Panc1 (cell line): ENCODE data around the gene CCDC40. TPM values are rescaled to one million over a fixed set of nuclear protein-coding genes. Genes with fewer than 3 reads are reported as not detected.

Experiments
- ATAC-seq: fragments of 200-7000 bp; cut with Tn5 transposase; 2 replicates; pipeline ENCODE4 v1.9.1; 2020; ENCODE audit warnings: mild to moderate bottlenecking, moderate library complexity
- BruUV-seq: library from RNA; stranded (reverse); fragments of 400-500 nt; replicated peaks from 2 replicates; lab custom pipeline; 2021; lab: Mats Ljungman, UMichigan
- CTCF ChIA-PET: fragments of 300-600 bp; sonication (Branson Sonifier 250); formaldehyde crosslinking; loops from one replicate; lab custom pipeline; 2022; ENCODE audit warnings: antibody characterized with exemption; lab: Charles Lee
- POLR2A ChIA-PET: fragments of 300-600 bp; sonication (Branson Sonifier 250); formaldehyde crosslinking; loops from one replicate; lab custom pipeline; 2022; ENCODE audit warnings: antibody characterized with exemption; lab: Charles Lee
- DNase-seq: peaks from one replicate; pipeline ENCODE4 v3.0.0-alpha.2; 2010; ENCODE audit warnings: low read depth, low spot score
- H3K27ac ChIP-seq: 2 replicates; pipeline ENCODE4 v1.5.1; 2011; ENCODE audit warnings: mild to moderate bottlenecking, low read length, inconsistent platforms
- H3K27me3 ChIP-seq: fragments of 200-500 bp; sonication (Bioruptor generic); 2 replicates; pipeline ENCODE4 v1.6.0; 2014; ENCODE audit warnings: low read length, inconsistent platforms; ENCODE audit not compliant: control insufficient read depth, insufficient read depth
- H3K36me3 ChIP-seq: fragments of 200-500 bp; sonication (Bioruptor generic); 2 replicates; pipeline ENCODE4 v1.5.1; 2014; ENCODE audit warnings: inconsistent platforms, mild to moderate bottlenecking, low read length, moderate library complexity; ENCODE audit not compliant: control insufficient read depth, insufficient read depth
- H3K4me1 ChIP-seq: 2 replicates; pipeline ENCODE4 v1.5.1; 2011; ENCODE audit warnings: inconsistent platforms, mild to moderate bottlenecking, low read length, moderate library complexity; ENCODE audit not compliant: control insufficient read depth, insufficient read depth
- H3K4me3 ChIP-seq, 2 experiments: 2 replicates each; pipeline ENCODE4 v1.5.1; 2011 to 2012; ENCODE audit warnings: low read depth in 2 of 2, low read length in 2 of 2, mild to moderate bottlenecking in 2 of 2, inconsistent platforms in 1 of 2, moderate library complexity in 1 of 2
- H3K9me3 ChIP-seq: fragments of 200-500 bp; sonication (Bioruptor generic); 2 replicates; pipeline ENCODE4 v1.5.1; 2014; ENCODE audit warnings: low read depth, mild to moderate bottlenecking, inconsistent platforms, low read length, moderate library complexity; ENCODE audit not compliant: control insufficient read depth, insufficient read depth
- CTCF ChIP-seq: fragments of 450-650 bp; IDR thresholded peaks from 2 replicates; pipeline ENCODE4 v1.5.1; 2017; ENCODE audit warnings: mild to moderate bottlenecking
- POLR2AphosphoS5 ChIP-seq: IDR thresholded peaks from 2 replicates; pipeline ENCODE4 v1.6.1; 2012; ENCODE audit warnings: mild to moderate bottlenecking, low read depth, low read length, moderate library complexity
- REST ChIP-seq, 2 experiments: IDR thresholded peaks; 2 replicates each; pipeline ENCODE4 v1.6.1; 2011 to 2012; ENCODE audit warnings: low read depth in 2 of 2, control low read depth in 1 of 2, low read length in 1 of 2, mild to moderate bottlenecking in 1 of 2, moderate library complexity in 1 of 2; ENCODE audit not compliant: insufficient read depth in 1 of 2
- SIN3A ChIP-seq: IDR thresholded peaks from 2 replicates; pipeline ENCODE4 v1.6.1; 2012; ENCODE audit warnings: low read depth, mild to moderate bottlenecking, low read length, moderate library complexity, borderline replicate concordance; ENCODE audit not compliant: insufficient read depth
- TCF7L2 ChIP-seq: IDR thresholded peaks from 2 replicates; pipeline ENCODE4 v1.6.1; 2011; ENCODE audit warnings: mild to moderate bottlenecking, low read depth, low read length, inconsistent platforms
- in situ Hi-C: cut with HindIII; loops from 2 replicates; pipeline ENCODE4 v1.10.0; 2016; ENCODE audit warnings: low sequenced_read_pairs, low pct_unique_long_range_greater_than_20kb
- intact Hi-C: fragments of 100-400 bp; cut with micrococcal nuclease; formaldehyde crosslinking; loops from one replicate; pipeline ENCODE4 v1.10.0; 2022; ENCODE audit not compliant: unreplicated experiment
- total RNA-seq: library from RNA; stranded (reverse); gene quantifications from one replicate; pipeline ENCODE4 v1.2.1, GENCODE V29; 2021; ENCODE audit not compliant: unreplicated experiment

Gene CCDC40
- total RNA-seq, 1 experiment from 2014 or later, result 18.0 TPM

- H3K36me3 ChIP-seq, result no peaks in the 10 kb centered on the region; the same call in 1 of the 2 replicates
- no TSS peak for BruUV-seq
- TF ChIP-seq TCF7L2 (no peak), REST (IDR thresholded peaks at IDR 0.05; ENCODE audit: insufficient read depth in 1 of 2, low read depth in 2 of 2, low read length in 1 of 2) (no peak)
- ChIA-PET POLR2A (no interaction called here), CTCF (no interaction called here)
- H3K4me1 ChIP-seq, result peaks cover 11% of the 10 kb centered on the region
- no peak for DNase-seq
- H3K4me3 ChIP-seq, result peak overlapping the region in 1 of 2 experiments; percentile 76; a peak in 2 of 4 replicates
- no peak overlapping the region for H3K27ac ChIP-seq
- in situ Hi-C loops (no loop called here), intact Hi-C loops (no loop called here)
- ATAC-seq, result no peak
- H3K9me3 ChIP-seq, result no peaks in the 10 kb centered on the region
- no peaks in the 10 kb centered on the region for H3K27me3 ChIP-seq
Observed at GRCh38 chr17:80102664-80103448, 66.4 kb downstream of the CCDC40 start.

GRCh38 chr17:80103449-80104085, 67.1 kb downstream of the CCDC40 start:
- H3K27me3 ChIP-seq, result no peaks in the 10 kb centered on the region
- CTCF ChIA-PET, result no interaction called here
- POLR2A ChIA-PET, result no interaction called here
- no TSS peak for BruUV-seq
- TF ChIP-seq SIN3A (no peak), REST (IDR thresholded peaks at IDR 0.05; ENCODE audit: insufficient read depth in 1 of 2, low read depth in 2 of 2, low read length in 1 of 2) (no peak), TCF7L2 (no peak), POLR2AphosphoS5 (no peak), CTCF (no peak)
- H3K36me3 ChIP-seq, result no peaks in the 10 kb centered on the region; the same call in 1 of the 2 replicates
- H3K27ac ChIP-seq, result no peak overlapping the region
- DNase-seq (no peak), ATAC-seq (no peak)
- in situ Hi-C loops (no loop called here), intact Hi-C loops (no loop called here)
- H3K4me3 ChIP-seq, result no peak overlapping the region
- H3K9me3 ChIP-seq, result no peaks in the 10 kb centered on the region
- H3K4me1 ChIP-seq, result peaks cover 11% of the 10 kb centered on the region
